DND-41 (cell line): ENCODE data around the gene FAM227B.

Experiments
- ATAC-seq: fragments of 200-7000 bp; cut with Tn5 transposase; 3 replicates; pipeline ENCODE4 v1.9.1; 2021; ENCODE audit warnings: low read depth; ENCODE audit not compliant: insufficient read depth
- DNase-seq: peaks from one replicate; pipeline ENCODE4 v3.0.0-alpha.2; 2020
- H2AFZ ChIP-seq: 2 replicates; pipeline ENCODE4 v1.6.0; 2012; ENCODE audit warnings: low read depth, low read length
- H3K27ac ChIP-seq: 2 replicates; pipeline ENCODE4 v1.5.1; 2012; ENCODE audit warnings: low read length, inconsistent platforms
- H3K27me3 ChIP-seq: fragments of 200-600 bp; sonication (generic); 2 replicates; pipeline ENCODE4 v1.6.0; 2012; ENCODE audit warnings: low read length, mild to moderate bottlenecking, inconsistent platforms; ENCODE audit not compliant: insufficient read depth, poor library complexity
- H3K36me3 ChIP-seq: 2 replicates; pipeline ENCODE4 v1.5.1; 2012; ENCODE audit warnings: low read length, inconsistent platforms; ENCODE audit not compliant: insufficient read depth
- H3K4me1 ChIP-seq: 2 replicates; pipeline ENCODE4 v1.5.1; 2012; ENCODE audit warnings: mild to moderate bottlenecking, low read length; ENCODE audit not compliant: insufficient read depth
- H3K4me2 ChIP-seq: 2 replicates; pipeline ENCODE4 v1.6.0; 2012; ENCODE audit warnings: mild to moderate bottlenecking, moderate library complexity, low read length, inconsistent platforms; ENCODE audit not compliant: insufficient read depth
- H3K4me3 ChIP-seq, 2 experiments: fragments of 200-600 bp in 1 of 2; shearing (Covaris generic) in 1 of 2; 2 replicates each; pipeline ENCODE4 v1.5.1; 2012 to 2016; ENCODE audit warnings: inconsistent platforms in 2 of 2, low read length in 2 of 2, mild to moderate bottlenecking in 2 of 2, low read depth in 1 of 2, moderate library complexity in 1 of 2
- H3K79me2 ChIP-seq: 2 replicates; pipeline ENCODE4 v1.6.0; 2012; ENCODE audit warnings: low read length, inconsistent platforms; ENCODE audit not compliant: insufficient read depth
- H3K9ac ChIP-seq: 2 replicates; pipeline ENCODE4 v1.6.0; 2012; ENCODE audit warnings: low read depth, mild to moderate bottlenecking, inconsistent platforms, low read length, moderate library complexity
- H3K9me3 ChIP-seq: 2 replicates; pipeline ENCODE4 v1.5.1; 2012; ENCODE audit warnings: low read length, moderate library complexity, mild to moderate bottlenecking, inconsistent platforms; ENCODE audit not compliant: insufficient read depth, severe bottlenecking
- H4K20me1 ChIP-seq: 2 replicates; pipeline ENCODE4 v1.6.0; 2012; ENCODE audit warnings: low read length; ENCODE audit not compliant: insufficient read depth
- EZH2 ChIP-seq: IDR thresholded peaks from 3 replicates; pipeline ENCODE4 v1.6.1; 2012; ENCODE audit warnings: borderline replicate concordance, low read depth, mild to moderate bottlenecking, moderate library complexity, low read length, inconsistent platforms; ENCODE audit not compliant: severe bottlenecking
- TF ChIP-seq, protein P1 (sequence below): IDR thresholded peaks from 2 replicates; pipeline ENCODE4 v1.5.1; 2012; ENCODE audit warnings: borderline replicate concordance, low read length, moderate library complexity, mild to moderate bottlenecking; ENCODE audit not compliant: poor library complexity, severe bottlenecking; ENCODE audit errors: extremely low read depth

The FAM227B gene

GRCh38 chr15:49621887-49622286 lies 1.3 kb upstream of the FAM227B start:
- H4K20me1 ChIP-seq, result no peaks in the 10 kb centered on the region
- H3K27ac ChIP-seq, result peak overlapping the region; percentile 84; the same call in 1 of the 2 replicates
- H3K9me3 ChIP-seq, result peaks cover 5% of the 10 kb centered on the region
- H3K79me2 ChIP-seq, result peaks cover 37% of the 10 kb centered on the region
- peak overlapping the region; percentile 82 for H3K4me2 ChIP-seq
- H3K4me1 ChIP-seq, result peaks cover 34% of the 10 kb centered on the region
- no peaks in the 10 kb centered on the region for H3K27me3 ChIP-seq
- peak overlapping the region; percentile 81 for H3K9ac ChIP-seq
- no peak for DNase-seq
- H3K36me3 ChIP-seq, result peaks cover 18% of the 10 kb centered on the region
- peak overlapping the region; percentile 91; the same call in 1 of the 2 replicates for H2AFZ ChIP-seq
- TF ChIP-seq EZH2, result no peak
- TF ChIP-seq, protein P1, sequence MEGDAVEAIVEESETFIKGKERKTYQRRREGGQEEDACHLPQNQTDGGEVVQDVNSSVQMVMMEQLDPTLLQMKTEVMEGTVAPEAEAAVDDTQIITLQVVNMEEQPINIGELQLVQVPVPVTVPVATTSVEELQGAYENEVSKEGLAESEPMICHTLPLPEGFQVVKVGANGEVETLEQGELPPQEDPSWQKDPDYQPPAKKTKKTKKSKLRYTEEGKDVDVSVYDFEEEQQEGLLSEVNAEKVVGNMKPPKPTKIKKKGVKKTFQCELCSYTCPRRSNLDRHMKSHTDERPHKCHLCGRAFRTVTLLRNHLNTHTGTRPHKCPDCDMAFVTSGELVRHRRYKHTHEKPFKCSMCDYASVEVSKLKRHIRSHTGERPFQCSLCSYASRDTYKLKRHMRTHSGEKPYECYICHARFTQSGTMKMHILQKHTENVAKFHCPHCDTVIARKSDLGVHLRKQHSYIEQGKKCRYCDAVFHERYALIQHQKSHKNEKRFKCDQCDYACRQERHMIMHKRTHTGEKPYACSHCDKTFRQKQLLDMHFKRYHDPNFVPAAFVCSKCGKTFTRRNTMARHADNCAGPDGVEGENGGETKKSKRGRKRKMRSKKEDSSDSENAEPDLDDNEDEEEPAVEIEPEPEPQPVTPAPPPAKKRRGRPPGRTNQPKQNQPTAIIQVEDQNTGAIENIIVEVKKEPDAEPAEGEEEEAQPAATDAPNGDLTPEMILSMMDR, result no peak
- H3K4me3 ChIP-seq, result peak overlapping the region; percentile 79; a peak in 3 of 4 replicates
- no peak for ATAC-seq

DNA sequence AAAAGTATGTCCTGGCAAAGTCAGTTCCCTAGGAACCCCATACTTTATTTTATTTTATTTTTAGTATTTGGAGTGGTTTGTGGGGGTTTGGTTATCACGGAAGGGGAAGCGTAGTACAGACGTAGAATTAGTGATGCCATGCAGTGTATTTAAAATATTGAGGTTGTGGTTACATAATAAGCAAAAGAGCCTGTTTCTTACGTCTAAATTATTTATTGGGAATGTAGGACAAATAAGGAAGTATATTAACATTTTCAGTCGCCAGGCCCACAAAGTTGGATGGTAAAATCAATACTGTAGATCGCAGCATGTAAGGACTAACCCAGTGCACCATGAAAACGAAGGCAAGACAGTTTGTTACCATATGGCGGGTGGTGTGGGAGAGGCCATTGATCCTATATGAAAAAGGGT lies 788 bp upstream of the FAM227B start:
- Histone ChIP-seq H3K9me3 (peaks cover 5% of the 10 kb centered on the region), H4K20me1 (no peaks in the 10 kb centered on the region), H3K36me3 (peaks cover 18% of the 10 kb centered on the region), H3K9ac (peak overlapping the region; percentile 81), H3K79me2 (peaks cover 37% of the 10 kb centered on the region), H3K4me1 (peaks cover 34% of the 10 kb centered on the region), H3K27ac (peak overlapping the region; percentile 84), H2AFZ (peak overlapping the region; percentile 91), H3K4me3 (peak overlapping the region; percentile 79), H3K4me2 (peak overlapping the region; percentile 82), H3K27me3 (no peaks in the 10 kb centered on the region)
- no peak for TF ChIP-seq EZH2
- TF ChIP-seq, protein P1, result no peak
- DNase-seq (no peak), ATAC-seq (no peak)

GRCh38 chr15:49620199-49620598 lies 419 bp downstream of the FAM227B start:
- Histone ChIP-seq H3K4me2 (peak overlapping the region; percentile 75), H3K9me3 (peaks cover under 1% of the 10 kb centered on the region), H3K9ac (peak overlapping the region; percentile 81), H3K4me3 (peak overlapping the region; percentile 78 to 79), H2AFZ (peak overlapping the region; percentile 91), H3K79me2 (peaks cover 37% of the 10 kb centered on the region), H3K36me3 (peaks cover 8% of the 10 kb centered on the region; the same call in 1 of the 2 replicates), H4K20me1 (no peaks in the 10 kb centered on the region), H3K27me3 (no peaks in the 10 kb centered on the region), H3K4me1 (peaks cover 34% of the 10 kb centered on the region), H3K27ac (peak overlapping the region; percentile 85)
- ATAC-seq, result no peak
- no peak for DNase-seq
- TF ChIP-seq, protein P1, result no peak
- no peak for TF ChIP-seq EZH2
